Activated CD8-positive, alpha-beta memory T cell treated with anti-CD3 and anti-CD28 coated beads, Interleukin-2, amount 10 ng/mL, durations not matched to agents 7 days and 5 days (primary cell): Measurements from ENCODE around the gene SPAG9. TPM values are rescaled to one million over a fixed set of nuclear protein-coding genes. Genes with fewer than 3 reads are reported as not detected.

Source experiments
- ATAC-seq: fragments of 150-1000 bp; cut with Tn5 transposase; one replicate; pipeline ENCODE4 v1.10.0; 2021; ENCODE audit warnings: moderate library complexity
- CTCF ChIA-PET: fragments of 350-600 bp; sonication (Branson Sonifier 250); formaldehyde crosslinking; loops from one replicate; lab custom pipeline; 2021; ENCODE audit warnings: antibody characterized with exemption; lab: Charles Lee
- DNase-seq: peaks from one replicate; pipeline ENCODE4 v3.0.0-alpha.2; 2020
- H3K27ac Mint-ChIP-seq: one replicate; pipeline ENCODE4 v1.8.0; 2021; ENCODE audit warnings: mild to moderate bottlenecking, mixed read lengths
- H3K27me3 Mint-ChIP-seq: one replicate; pipeline ENCODE4 v1.8.0; 2021; ENCODE audit warnings: mixed read lengths
- H3K36me3 Mint-ChIP-seq: one replicate; pipeline ENCODE4 v1.8.0; 2021; ENCODE audit warnings: mild to moderate bottlenecking, mixed read lengths
- H3K4me1 Mint-ChIP-seq: one replicate; pipeline ENCODE4 v1.8.0; 2021; ENCODE audit warnings: mixed read lengths
- H3K4me3 Mint-ChIP-seq: one replicate; pipeline ENCODE4 v1.8.0; 2021; ENCODE audit warnings: mild to moderate bottlenecking, moderate library complexity, mixed read lengths
- H3K9me3 Mint-ChIP-seq: one replicate; pipeline ENCODE4 v1.8.0; 2022; ENCODE audit warnings: low read depth, mixed read lengths
- total RNA-seq, 2 experiments: library from RNA; stranded (reverse); gene quantifications; one replicate each; pipeline ENCODE4 v1.2.3, GENCODE V29; 2021

The SPAG9 gene
- total RNA-seq, 2 experiments from 2014 or later, result 49.0 to 53.8 TPM

DNA sequence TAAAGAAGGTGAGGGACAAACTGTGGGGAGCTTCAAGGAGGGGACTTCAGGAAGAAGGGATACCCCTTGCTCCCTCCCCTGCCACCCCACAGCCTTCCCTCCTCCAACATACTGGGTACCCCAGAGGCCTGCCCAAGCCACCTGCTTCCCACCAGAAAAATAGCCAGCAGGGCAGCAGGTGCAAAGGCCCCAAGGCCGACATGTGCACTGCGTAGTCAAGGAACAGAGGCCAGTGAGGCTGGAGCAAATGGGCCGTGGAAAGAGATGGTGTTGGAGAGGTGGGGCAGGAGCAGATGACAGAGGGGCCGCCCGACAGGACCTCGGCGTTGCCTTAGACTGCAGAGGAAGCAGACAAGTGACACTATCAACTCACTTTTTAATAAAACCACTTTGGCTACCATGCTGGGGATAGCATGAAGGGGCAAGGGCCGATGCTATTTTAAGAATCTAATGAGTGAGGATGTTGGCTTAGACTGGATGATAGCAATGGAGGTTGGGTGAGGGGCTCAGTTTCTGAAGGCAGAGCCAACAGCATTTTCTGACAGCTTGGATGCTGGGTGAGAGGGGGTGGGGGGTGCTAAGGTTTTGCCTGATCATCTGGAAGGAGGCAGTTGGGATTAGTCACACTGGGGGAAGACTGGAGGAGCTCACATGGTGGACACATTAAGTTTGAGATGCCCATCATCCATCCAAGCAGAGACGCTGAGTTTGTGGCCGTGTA, 181.7 kb downstream of the SPAG9 start:
- CTCF ChIA-PET, result interaction anchor here (1.0 to 1.9 kb wide), 2 partner anchors 18 to 76 kb away, joined by 3 to 4 read pairs; no protein-coding TSS in a partner anchor
- H3K9me3 Mint-ChIP-seq, result no peaks in the 10 kb centered on the region

DNA sequence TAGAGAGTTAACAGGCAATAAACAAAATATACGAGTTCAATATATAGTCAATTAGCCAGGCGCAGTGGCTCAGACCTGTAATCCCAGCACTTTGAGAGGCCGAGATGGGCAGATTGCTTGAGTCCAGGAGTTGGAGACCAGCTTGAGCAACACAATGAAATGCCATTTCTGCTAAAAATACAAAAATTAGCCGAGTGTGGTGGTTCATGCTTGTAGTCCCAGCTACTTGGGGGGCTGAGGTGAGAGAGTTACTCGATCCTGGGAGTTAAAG, 184.7 kb downstream of the SPAG9 start:
- CTCF ChIA-PET, result interaction anchor here (1.0 to 2.4 kb wide), 5 partner anchors 8 to 94 kb away, joined by 3 to 5 read pairs (median 4); partner anchors contain the start of gene TOB1
- Mint-ChIP-seq H3K9me3 (no peaks in the 10 kb centered on the region), H3K36me3 (no peaks in the 10 kb centered on the region), H3K27me3 (peaks cover 10% of the 10 kb centered on the region), H3K4me1 (peaks cover 5% of the 10 kb centered on the region), H3K27ac (no peak overlapping the region), H3K4me3 (no peak overlapping the region)
- no peak for ATAC-seq
- DNase-seq, result no peak

More for the DNA sequence above, 181.7 kb downstream of the SPAG9 start:
- Mint-ChIP-seq H3K27me3 (peaks cover 2% of the 10 kb centered on the region), H3K36me3 (no peaks in the 10 kb centered on the region), H3K4me1 (peaks cover 7% of the 10 kb centered on the region), H3K27ac (no peak overlapping the region), H3K4me3 (no peak overlapping the region)
- DNase-seq (no peak), ATAC-seq (no peak)

DNA sequence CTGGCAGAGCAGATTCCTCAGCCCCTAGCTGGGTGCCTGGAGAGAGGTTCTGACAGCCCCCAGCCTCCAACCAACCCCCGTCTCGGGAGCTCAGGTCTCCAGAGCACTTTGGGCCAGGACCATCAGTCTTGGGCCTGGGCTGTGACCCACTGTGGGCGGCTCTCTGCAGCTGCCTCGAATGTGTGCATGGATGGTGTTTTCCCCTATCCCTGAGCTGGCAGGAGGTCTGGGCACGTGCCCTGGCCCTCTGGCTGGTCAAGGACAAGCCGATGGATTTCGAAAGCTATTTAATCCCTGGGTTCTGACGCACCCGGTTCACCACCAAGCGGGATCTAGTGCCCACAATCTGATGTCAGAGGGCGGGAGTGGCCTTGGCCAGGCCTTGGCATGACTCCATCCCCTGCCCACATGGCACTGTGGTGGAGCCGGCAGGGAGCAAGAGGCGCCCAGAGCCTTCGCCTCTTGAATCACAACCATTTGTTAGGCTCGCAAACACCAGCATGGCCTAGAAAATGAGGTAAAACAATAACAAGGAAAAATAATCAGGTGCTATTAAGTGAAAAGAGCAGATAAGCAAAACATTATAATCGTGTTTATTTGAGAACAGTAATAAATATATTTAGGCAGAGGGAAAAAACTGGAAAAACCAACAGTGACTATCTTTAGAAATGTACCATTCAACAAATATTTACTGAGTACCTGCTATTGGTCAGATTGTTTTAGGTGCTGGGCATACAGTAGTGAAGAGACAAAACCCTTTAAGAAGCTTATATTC, 185.3 kb downstream of the SPAG9 start:
- ATAC-seq (no peak), DNase-seq (no peak)
- Mint-ChIP-seq H3K9me3 (no peaks in the 10 kb centered on the region), H3K36me3 (no peaks in the 10 kb centered on the region), H3K4me3 (no peak overlapping the region), H3K27me3 (peaks cover 13% of the 10 kb centered on the region), H3K27ac (no peak overlapping the region), H3K4me1 (peaks cover 7% of the 10 kb centered on the region)
- CTCF ChIA-PET, result interaction anchor here (0.7 to 2.4 kb wide), 6 partner anchors 9 to 94 kb away, joined by 3 to 5 read pairs (median 4); partner anchors contain the start of gene TOB1

DNA sequence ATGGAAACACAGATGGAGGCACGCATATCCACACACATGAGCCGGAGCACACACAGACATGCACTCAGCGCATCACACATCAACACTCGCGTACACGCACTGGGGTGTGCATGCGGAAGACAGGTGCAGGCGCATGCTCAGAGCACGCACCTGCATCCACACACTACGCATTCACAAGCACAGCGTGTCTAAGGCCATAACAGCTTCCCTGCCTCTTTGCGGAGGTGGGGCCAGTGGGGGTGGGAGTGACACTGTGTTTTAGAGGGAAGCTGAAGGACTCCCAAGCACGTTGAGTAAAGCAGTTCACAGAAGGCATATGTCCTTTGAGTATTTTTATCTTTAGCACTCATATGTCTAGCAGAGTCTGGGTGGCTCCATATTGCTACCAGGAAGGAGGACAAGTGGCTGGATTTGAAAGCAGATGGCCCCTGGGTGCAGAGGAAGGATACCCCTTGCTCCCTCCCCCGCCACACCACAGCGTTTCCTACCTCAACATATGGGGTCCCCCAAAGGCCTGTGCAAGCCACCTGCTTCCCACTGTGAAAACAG, 185.9 kb downstream of the SPAG9 start:
- no peak for DNase-seq
- H3K27me3 Mint-ChIP-seq, result peaks cover 20% of the 10 kb centered on the region
- H3K4me3 Mint-ChIP-seq, result no peak overlapping the region
- H3K4me1 Mint-ChIP-seq, result peaks cover 7% of the 10 kb centered on the region
- ATAC-seq, result no peak
- CTCF ChIA-PET, result interaction anchor here (0.7 to 2.4 kb wide), 5 partner anchors 10 to 93 kb away, joined by 3 to 5 read pairs (median 4); no protein-coding TSS in a partner anchor
- no peaks in the 10 kb centered on the region for H3K36me3 Mint-ChIP-seq
- H3K27ac Mint-ChIP-seq, result no peak overlapping the region
- H3K9me3 Mint-ChIP-seq, result no peaks in the 10 kb centered on the region

DNA sequence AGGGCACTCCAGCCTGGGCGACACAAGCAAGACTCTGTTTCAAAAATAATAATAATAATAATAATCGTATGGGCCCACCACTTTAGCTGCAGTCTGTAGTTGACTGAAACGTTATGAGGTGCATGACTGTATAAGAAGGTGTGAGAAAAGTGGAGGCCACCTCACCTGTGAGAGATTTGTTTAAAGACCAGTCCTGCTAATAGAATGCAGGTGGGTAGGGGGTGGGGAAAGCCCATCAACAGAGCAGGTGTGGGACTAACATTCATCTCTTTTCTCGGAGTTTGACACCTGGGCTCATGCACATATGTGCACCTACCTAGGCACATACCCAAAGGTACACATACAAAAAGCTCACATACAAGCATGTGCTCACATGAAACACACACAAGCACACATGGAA, 186.5 kb downstream of the SPAG9 start:
- ATAC-seq, result no peak
- Mint-ChIP-seq H3K36me3 (no peaks in the 10 kb centered on the region), H3K9me3 (no peaks in the 10 kb centered on the region), H3K27me3 (peaks cover 22% of the 10 kb centered on the region), H3K27ac (no peak overlapping the region), H3K4me3 (no peak overlapping the region), H3K4me1 (peaks cover 7% of the 10 kb centered on the region)
- DNase-seq, result no peak
- CTCF ChIA-PET, result interaction anchor here (1.3 to 2.4 kb wide), 2 partner anchors 82 kb away, joined by 4 to 5 read pairs; no protein-coding TSS in a partner anchor

DNA sequence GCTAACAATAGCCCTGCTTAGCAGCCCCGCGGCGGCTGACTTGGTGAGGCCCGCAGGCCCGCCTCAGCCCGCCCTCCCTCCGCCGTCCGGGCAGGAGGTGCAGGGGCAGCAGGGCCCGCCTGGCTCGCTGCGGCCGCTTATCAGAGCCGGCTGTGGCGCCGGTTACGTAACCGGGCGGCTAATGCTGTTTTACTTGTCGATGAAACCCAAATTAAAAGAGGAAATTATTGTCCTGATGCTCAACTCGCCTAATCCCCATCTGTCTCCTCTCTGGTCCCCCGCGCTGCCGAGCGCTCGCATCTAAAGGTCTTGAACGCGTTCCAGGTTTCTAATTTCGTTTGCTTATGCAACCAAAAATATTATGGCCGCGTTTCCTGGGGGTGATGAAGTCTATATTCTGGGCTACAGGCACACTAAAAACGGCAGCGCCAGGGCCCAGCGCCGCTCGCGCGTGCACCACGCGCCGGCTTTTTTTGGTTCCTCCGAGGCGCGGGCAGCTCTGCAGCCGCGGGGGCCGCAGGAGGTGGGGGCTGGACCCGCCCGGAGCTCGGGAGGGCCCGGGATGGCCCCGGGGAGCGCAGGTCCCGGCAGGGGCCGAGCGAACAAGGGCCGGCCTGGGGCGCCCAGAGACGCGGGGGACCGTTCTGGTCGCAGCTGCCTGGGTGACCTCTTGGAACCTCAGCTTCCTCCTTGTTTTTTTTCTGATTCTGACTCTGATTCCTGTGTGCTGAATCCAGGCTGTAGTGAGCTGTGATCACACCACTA, 189.3 kb downstream of the SPAG9 start:
- peak; percentile 49 for DNase-seq
- peaks cover 22% of the 10 kb centered on the region for H3K4me1 Mint-ChIP-seq
- peak; percentile 71 for ATAC-seq
- CTCF ChIA-PET, result interaction anchor here (1.0 to 1.5 kb wide), 5 partner anchors 14 to 79 kb away, joined by 3 to 6 read pairs (median 4); no protein-coding TSS in a partner anchor
- peak overlapping the region; percentile 66 for H3K4me3 Mint-ChIP-seq
- H3K27ac Mint-ChIP-seq, result no peak overlapping the region
- H3K36me3 Mint-ChIP-seq, result no peaks in the 10 kb centered on the region
- no peaks in the 10 kb centered on the region for H3K9me3 Mint-ChIP-seq
- peaks cover 32% of the 10 kb centered on the region for H3K27me3 Mint-ChIP-seq

DNA sequence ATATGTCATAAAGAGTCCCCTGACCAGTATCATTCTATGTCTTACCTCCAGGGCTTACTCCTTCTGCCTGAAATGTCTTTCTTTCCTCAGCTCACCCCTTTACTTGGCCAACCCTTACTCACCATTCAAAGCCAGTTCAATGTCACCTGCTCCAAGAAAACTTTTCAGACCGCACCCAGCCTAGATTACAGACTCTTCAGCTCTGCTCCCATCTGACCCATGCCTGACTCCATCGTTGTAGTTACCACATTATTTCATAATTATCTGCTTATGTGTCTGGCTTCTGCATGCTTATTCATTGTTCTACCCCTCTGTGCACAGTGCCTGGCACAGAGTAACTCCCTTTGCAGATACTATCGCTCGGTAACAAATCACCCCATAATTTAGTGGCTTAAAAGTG, 192.0 kb downstream of the SPAG9 start:
- Mint-ChIP-seq H3K4me1 (peaks cover 29% of the 10 kb centered on the region), H3K27me3 (peaks cover 50% of the 10 kb centered on the region), H3K27ac (no peak overlapping the region), H3K9me3 (no peaks in the 10 kb centered on the region), H3K36me3 (no peaks in the 10 kb centered on the region), H3K4me3 (no peak overlapping the region)
- DNase-seq (no peak), ATAC-seq (no peak)
- CTCF ChIA-PET, result interaction anchor here (1.5 kb wide), 1 partner anchor 25 kb away, joined by 4 read pairs; no protein-coding TSS in a partner anchor

DNA sequence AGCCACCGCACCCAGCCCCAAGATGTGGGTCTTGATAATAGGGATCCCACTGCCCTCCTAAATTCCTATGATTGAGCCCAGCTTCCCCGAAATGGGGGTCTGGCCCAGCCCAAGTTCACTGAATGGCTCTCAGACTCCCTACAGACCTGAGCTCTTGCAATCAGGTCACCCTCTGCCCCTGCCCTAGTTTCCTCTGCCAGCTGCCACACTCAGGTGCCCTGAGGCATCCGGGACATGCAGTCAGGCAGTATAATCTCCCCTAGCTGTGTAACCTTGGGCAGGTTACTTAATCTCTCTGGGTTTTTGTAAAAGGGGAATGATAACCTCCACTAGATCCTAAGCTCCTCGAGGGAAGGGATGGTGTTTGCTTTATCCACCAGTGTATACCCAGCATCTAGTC, 193.4 kb downstream of the SPAG9 start:
- DNase-seq (no peak), ATAC-seq (no peak)
- peaks cover 29% of the 10 kb centered on the region for H3K4me1 Mint-ChIP-seq
- H3K27ac Mint-ChIP-seq, result peak overlapping the region; percentile 29
- H3K9me3 Mint-ChIP-seq, result no peaks in the 10 kb centered on the region
- no peaks in the 10 kb centered on the region for H3K36me3 Mint-ChIP-seq
- peaks cover 48% of the 10 kb centered on the region for H3K27me3 Mint-ChIP-seq
- no peak overlapping the region for H3K4me3 Mint-ChIP-seq
- CTCF ChIA-PET, result interaction anchor here (0.9 to 3.7 kb wide), 10 partner anchors 9 to 74 kb away, joined by 3 to 25 read pairs (median 4); partner anchors contain the start of gene TOB1

DNA sequence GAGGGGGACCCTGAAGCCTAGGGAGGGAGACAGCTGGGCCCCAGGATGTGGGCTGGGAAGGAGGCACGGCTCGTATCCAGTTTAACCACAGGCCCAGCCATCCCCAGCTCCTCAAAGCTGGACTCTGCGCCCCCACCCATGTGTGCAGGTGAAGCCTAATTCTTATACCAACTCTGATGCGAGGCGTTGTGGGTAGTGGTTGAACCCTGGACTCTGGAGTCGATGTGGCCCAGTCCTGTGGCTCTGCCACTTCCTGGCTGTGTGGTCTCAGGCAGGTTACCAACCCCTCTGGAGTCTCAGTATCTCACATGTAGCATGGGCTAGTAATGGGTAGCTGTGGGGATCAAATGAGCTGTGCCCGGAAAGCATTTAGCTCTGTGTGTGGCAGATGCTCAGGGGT, 194.1 kb downstream of the SPAG9 start:
- CTCF ChIA-PET, result interaction anchor here (0.9 to 3.7 kb wide), 9 partner anchors 8 to 74 kb away, joined by 3 to 25 read pairs (median 4); partner anchors contain the start of gene TOB1
- ATAC-seq (peak; percentile 73), DNase-seq (peak; percentile 85)
- Mint-ChIP-seq H3K4me1 (peaks cover 27% of the 10 kb centered on the region), H3K36me3 (no peaks in the 10 kb centered on the region), H3K9me3 (no peaks in the 10 kb centered on the region), H3K27ac (peak overlapping the region; percentile 70), H3K4me3 (no peak overlapping the region), H3K27me3 (peaks cover 45% of the 10 kb centered on the region)

DNA sequence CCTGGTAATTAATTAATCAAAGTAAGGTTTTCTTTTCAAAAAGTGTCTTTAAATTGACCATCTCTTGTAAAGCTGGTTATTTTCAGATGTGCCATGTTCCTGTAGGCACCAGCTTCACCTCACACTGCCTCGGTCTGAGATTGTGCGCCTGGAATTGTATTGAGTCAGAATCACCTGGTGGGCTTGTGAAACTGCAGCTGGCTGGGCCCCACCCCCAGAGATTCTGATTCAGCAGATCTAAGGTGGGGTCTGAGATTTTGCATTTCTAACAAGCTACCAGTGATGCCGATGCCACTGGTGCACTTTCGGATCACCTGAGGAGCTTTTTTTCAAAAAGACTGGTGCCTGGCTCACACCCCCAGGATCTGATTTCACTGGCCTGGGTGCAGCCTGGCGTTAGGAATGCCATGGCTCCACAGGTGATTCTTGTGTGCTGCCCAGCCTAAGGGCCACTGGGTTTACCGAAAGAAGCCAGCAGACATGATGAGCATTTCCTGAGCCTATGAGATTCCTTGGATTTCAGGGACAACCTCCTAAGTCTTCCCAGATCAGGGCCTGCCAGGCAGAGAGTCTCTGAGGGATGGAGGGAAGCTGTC, 195.3 kb downstream of the SPAG9 start:
- CTCF ChIA-PET, result interaction anchor here (0.7 to 3.7 kb wide), 4 partner anchors 10 to 72 kb away, joined by 3 to 25 read pairs (median 6); partner anchors contain the start of gene TOB1
- Mint-ChIP-seq H3K27me3 (peaks cover 39% of the 10 kb centered on the region), H3K4me1 (peaks cover 22% of the 10 kb centered on the region), H3K9me3 (no peaks in the 10 kb centered on the region), H3K36me3 (no peaks in the 10 kb centered on the region), H3K27ac (no peak overlapping the region), H3K4me3 (no peak overlapping the region)
- no peak for DNase-seq
- ATAC-seq, result no peak

DNA sequence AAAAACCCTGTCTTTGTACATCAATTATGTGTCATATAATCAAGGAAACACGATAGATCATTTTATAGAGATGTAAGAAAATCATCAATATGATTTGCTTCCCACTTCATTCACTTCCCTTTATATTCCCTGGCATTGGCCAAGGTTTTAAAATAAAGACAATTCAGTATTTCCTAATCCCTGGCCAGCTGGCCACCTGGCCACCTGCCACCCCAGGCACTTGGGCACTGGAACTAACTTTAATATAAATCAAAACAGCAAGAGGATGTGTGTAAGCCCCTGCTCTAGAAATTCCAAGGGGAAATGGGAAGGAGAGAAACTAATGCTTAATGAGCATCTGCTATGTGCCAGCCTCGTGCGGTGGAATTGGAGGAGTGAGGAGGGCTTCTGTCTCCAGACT, 195.9 kb downstream of the SPAG9 start:
- H3K27ac Mint-ChIP-seq, result no peak overlapping the region
- H3K9me3 Mint-ChIP-seq, result no peaks in the 10 kb centered on the region
- peaks cover 26% of the 10 kb centered on the region for H3K4me1 Mint-ChIP-seq
- no peak overlapping the region for H3K4me3 Mint-ChIP-seq
- CTCF ChIA-PET, result interaction anchor here (1.0 to 3.7 kb wide), 2 partner anchors 10 to 72 kb away, joined by 3 to 25 read pairs; no protein-coding TSS in a partner anchor
- no peaks in the 10 kb centered on the region for H3K36me3 Mint-ChIP-seq
- no peak for DNase-seq
- no peak for ATAC-seq
- peaks cover 33% of the 10 kb centered on the region for H3K27me3 Mint-ChIP-seq

DNA sequence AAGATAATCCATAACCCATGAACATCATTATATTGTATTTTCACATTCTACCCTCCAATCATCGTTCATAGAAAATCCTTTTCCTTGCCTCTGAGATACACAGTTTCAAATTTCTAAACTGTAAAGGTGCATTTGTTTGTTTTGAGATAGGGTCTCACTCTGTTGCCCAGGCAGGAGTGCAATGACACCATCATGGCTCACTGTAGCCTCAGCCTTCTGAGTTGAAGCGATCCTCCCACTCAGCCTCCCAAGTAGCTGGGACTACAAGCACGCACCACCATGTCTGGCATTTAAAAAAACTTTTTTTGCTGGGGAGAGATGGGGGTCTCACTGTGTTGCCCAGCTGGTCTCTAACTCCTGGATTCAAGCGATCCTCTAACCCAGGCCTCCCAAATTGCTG, 196.4 kb downstream of the SPAG9 start:
- Mint-ChIP-seq H3K27me3 (peaks cover 31% of the 10 kb centered on the region), H3K27ac (no peak overlapping the region), H3K4me3 (no peak overlapping the region), H3K4me1 (peaks cover 31% of the 10 kb centered on the region), H3K9me3 (no peaks in the 10 kb centered on the region), H3K36me3 (no peaks in the 10 kb centered on the region)
- ATAC-seq, result no peak
- DNase-seq, result no peak
- CTCF ChIA-PET, result interaction anchor here (1.6 to 3.7 kb wide), 2 partner anchors 15 to 71 kb away, joined by 4 to 25 read pairs; no protein-coding TSS in a partner anchor
